Keratinocyte (primary cell): ENCODE results near the gene ADAT3. TPM values are rescaled to one million over a fixed set of nuclear protein-coding genes. Genes with fewer than 3 reads are reported as not detected.

Experiments used
- DNase-seq: peaks from one replicate; pipeline ENCODE4 v3.0.0-alpha.2; 2011; ENCODE audit warnings: low read depth, missing footprints, low spot score
- FAIRE-seq: peaks from 2 replicates; lab custom pipeline; 2011; peaks lifted over from hg19 to GRCh38; lab: Jason Lieb, UNC
- H2AFZ ChIP-seq: 2 replicates; pipeline ENCODE4 v1.6.0; 2012; ENCODE audit warnings: low read length, control low read depth, inconsistent platforms; ENCODE audit not compliant: control insufficient read depth
- H3K27ac ChIP-seq: 2 replicates; pipeline ENCODE4 v1.5.1; 2011; ENCODE audit warnings: low read length; ENCODE audit not compliant: control insufficient read depth, insufficient read depth
- H3K27me3 ChIP-seq: 3 replicates; pipeline ENCODE4 v1.6.0; 2011; ENCODE audit warnings: low read length; ENCODE audit not compliant: control insufficient read depth, insufficient read depth; ENCODE audit errors: extremely low read depth
- H3K36me3 ChIP-seq, 2 experiments: 2 replicates in 1 of 2; 3 replicates in 1 of 2; pipeline ENCODE4 v1.5.1; 2011; ENCODE audit warnings: low read length in 2 of 2, mild to moderate bottlenecking in 1 of 2; ENCODE audit not compliant: control insufficient read depth in 2 of 2, insufficient read depth in 2 of 2; ENCODE audit errors: extremely low read depth in 1 of 2
- H3K4me1 ChIP-seq: 3 replicates; pipeline ENCODE4 v1.5.1; 2011; ENCODE audit warnings: low read length; ENCODE audit not compliant: control insufficient read depth, insufficient read depth; ENCODE audit errors: extremely low read depth
- H3K4me2 ChIP-seq: 3 replicates; pipeline ENCODE4 v1.6.0; 2011; ENCODE audit warnings: low read depth, low read length; ENCODE audit not compliant: control insufficient read depth, insufficient read depth; ENCODE audit errors: extremely low read depth
- H3K4me3 ChIP-seq, 3 experiments: fragments of 200-600 bp in 1 of 3; sonication (generic) in 1 of 3; 2 replicates in 2 of 3; 3 replicates in 1 of 3; pipeline ENCODE4 v1.5.1; 2011 to 2016; ENCODE audit warnings: low read length in 3 of 3, mild to moderate bottlenecking in 3 of 3, control low read depth in 2 of 3, inconsistent platforms in 1 of 3, low read depth in 1 of 3, mixed read lengths in 1 of 3, mixed run types in 1 of 3, moderate library complexity in 1 of 3; ENCODE audit not compliant: control insufficient read depth in 2 of 3, insufficient read depth in 2 of 3; ENCODE audit errors: extremely low read depth in 1 of 3
- H3K79me2 ChIP-seq: 2 replicates; pipeline ENCODE4 v1.6.0; 2012; ENCODE audit warnings: low read length; ENCODE audit not compliant: control insufficient read depth, insufficient read depth
- H3K9ac ChIP-seq: 3 replicates; pipeline ENCODE4 v1.6.0; 2011; ENCODE audit warnings: low read length; ENCODE audit not compliant: control insufficient read depth, insufficient read depth; ENCODE audit errors: extremely low read depth
- H3K9me1 ChIP-seq: 3 replicates; pipeline ENCODE4 v1.6.0; 2011; ENCODE audit warnings: low read length; ENCODE audit not compliant: control insufficient read depth, insufficient read depth; ENCODE audit errors: extremely low read depth
- H3K9me3 ChIP-seq: 2 replicates; pipeline ENCODE4 v1.5.1; 2012; ENCODE audit warnings: low read depth, low read length; ENCODE audit not compliant: control insufficient read depth
- H4K20me1 ChIP-seq: 3 replicates; pipeline ENCODE4 v1.6.0; 2011; ENCODE audit warnings: low read length; ENCODE audit not compliant: control insufficient read depth, insufficient read depth; ENCODE audit errors: extremely low read depth
- EZH2 ChIP-seq: IDR thresholded peaks from one replicate; pipeline ENCODE4 v1.6.1; 2012; ENCODE audit warnings: inconsistent platforms, mild to moderate bottlenecking, low read length, moderate library complexity
- dilution Hi-C: fragments of 300-500 bp; cut with MboI; formaldehyde crosslinking; loops from one replicate; pipeline ENCODE4 v1.7.0; 2020; ENCODE audit warnings: low sequenced_read_pairs; ENCODE audit not compliant: extremely low pct_ligation_motif_present
- polyA plus RNA-seq, 5 experiments: library from polyadenylated mRNA; depleted of rRNA in 3 of 5; stranded (reverse) in 3 of 5; stranded (forward) in 1 of 5; unstranded in 1 of 5; fragments of >200 nt; gene quantifications; 1 replicate in 1 of 5; 2 replicates in 3 of 5; 3 replicates in 1 of 5; pipeline versions ENCODE4 v1.2.1 to v1.2.3, GENCODE V29; 2011 to 2012; ENCODE audit warnings: missing spikeins in 2 of 5, low read depth in 1 of 5, low replicate concordance in 1 of 5
- TF ChIP-seq, protein P1 (sequence below), 3 experiments: IDR thresholded peaks in 1 of 3; conservative IDR thresholded peaks in 1 of 3; optimal IDR thresholded peaks in 1 of 3; 2 replicates in 2 of 3; 3 replicates in 1 of 3; pipeline versions ENCODE3 to v1.5.1; 2011; ENCODE audit warnings: low read length in 3 of 3, mild to moderate bottlenecking in 3 of 3, moderate library complexity in 2 of 3, control low read depth in 1 of 3, inconsistent platforms in 1 of 3; ENCODE audit not compliant: insufficient read depth in 2 of 3; ENCODE audit errors: extremely low read depth in 1 of 3

Gene ADAT3
- polyA plus RNA-seq, 1 donor (not counting 4 experiments of a cell fraction or from before 2014, with no cell fraction given): 0.55 TPM

DNA sequence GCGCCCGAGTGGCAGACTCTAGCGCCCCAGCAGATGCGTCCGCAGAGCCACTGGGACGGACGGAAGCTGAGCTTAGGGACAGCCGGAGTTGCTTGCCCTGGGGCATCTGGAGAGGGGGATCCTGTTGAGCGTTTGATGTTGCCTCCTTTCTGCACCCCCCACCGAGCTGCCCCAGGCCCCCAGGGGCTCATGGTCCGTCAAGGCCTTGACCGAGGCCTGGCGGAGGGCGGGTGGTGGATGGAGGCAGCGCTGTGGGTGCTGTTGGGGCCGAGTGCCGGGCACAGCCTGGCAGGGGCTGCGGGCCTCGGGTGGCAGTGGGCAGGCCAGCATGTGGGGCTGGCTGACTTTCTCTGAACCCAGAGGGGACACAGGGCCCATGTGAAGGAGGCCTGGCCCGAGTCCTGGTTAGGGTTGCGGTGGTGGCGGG, 38.5 kb downstream of the ADAT3 start:
- dilution Hi-C loops: no loop called here
- Histone ChIP-seq H3K27me3 (no peaks in the 10 kb centered on the region), H2AFZ (no peak overlapping the region), H3K27ac (no peak overlapping the region), H3K4me1 (peaks cover 20% of the 10 kb centered on the region), H4K20me1 (peaks cover 33% of the 10 kb centered on the region), H3K9me1 (peaks cover 2% of the 10 kb centered on the region), H3K9ac (no peak overlapping the region), H3K9me3 (no peaks in the 10 kb centered on the region), H3K79me2 (peaks cover 67% of the 10 kb centered on the region), H3K36me3 (peaks cover 0 to 3% of the 10 kb centered on the region in 2 experiments), H3K4me2 (no peak overlapping the region), H3K4me3 (no peak overlapping the region)
- no peak for FAIRE-seq
- TF ChIP-seq, protein P1, sequence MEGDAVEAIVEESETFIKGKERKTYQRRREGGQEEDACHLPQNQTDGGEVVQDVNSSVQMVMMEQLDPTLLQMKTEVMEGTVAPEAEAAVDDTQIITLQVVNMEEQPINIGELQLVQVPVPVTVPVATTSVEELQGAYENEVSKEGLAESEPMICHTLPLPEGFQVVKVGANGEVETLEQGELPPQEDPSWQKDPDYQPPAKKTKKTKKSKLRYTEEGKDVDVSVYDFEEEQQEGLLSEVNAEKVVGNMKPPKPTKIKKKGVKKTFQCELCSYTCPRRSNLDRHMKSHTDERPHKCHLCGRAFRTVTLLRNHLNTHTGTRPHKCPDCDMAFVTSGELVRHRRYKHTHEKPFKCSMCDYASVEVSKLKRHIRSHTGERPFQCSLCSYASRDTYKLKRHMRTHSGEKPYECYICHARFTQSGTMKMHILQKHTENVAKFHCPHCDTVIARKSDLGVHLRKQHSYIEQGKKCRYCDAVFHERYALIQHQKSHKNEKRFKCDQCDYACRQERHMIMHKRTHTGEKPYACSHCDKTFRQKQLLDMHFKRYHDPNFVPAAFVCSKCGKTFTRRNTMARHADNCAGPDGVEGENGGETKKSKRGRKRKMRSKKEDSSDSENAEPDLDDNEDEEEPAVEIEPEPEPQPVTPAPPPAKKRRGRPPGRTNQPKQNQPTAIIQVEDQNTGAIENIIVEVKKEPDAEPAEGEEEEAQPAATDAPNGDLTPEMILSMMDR (optimal IDR thresholded peaks at IDR 0.05 in 1 of 3, IDR thresholded peaks at IDR 0.05 in 1 of 3, conservative IDR thresholded peaks at IDR 0.05 in 1 of 3; ENCODE audit: extremely low read depth in 1 of 3, insufficient read depth in 2 of 3, low read length in 3 of 3): no peak
- no peak for TF ChIP-seq EZH2
- DNase-seq: no peak

DNA sequence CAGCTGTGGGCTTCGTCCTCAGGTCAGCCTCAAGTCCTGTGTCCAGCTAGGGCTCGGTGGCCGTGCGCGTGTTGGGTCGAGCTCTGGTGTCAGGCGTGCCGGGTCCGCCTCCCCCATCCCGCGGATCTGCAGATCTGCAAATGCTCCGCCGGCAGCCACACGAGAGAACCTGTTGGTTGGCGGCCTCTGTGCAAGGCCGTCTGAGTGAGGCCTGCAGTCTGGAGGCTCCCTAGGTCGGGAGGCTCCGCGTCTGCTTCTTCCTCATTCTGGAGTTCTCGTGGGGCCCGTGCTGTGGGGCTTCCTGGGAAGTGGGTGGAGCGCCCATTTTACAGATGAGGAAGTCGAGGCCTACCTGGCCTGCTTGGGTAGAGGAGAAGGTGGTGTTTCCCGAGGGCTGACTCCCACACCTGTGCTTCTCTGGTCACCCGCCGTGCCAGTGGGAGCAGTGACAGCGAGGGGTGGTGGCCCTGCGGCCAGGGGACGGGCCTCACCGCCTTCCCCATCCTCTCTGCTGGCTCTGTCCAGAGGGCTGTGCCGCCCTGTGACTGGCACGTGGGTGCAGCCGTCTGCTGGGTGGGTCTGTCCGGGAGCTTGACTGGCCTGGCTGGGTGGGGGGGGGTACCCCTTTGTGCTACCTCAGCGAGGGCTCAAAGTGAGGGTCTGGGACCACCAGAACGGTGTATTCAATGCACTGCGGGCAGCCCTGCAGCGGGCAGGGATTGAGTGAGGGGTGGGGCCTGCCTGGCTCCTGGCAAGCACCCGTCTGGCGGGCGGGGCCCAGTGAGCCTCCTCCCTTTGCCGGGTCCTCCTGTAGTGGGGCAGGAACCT, 39.1 kb downstream of the ADAT3 start:
- H2AFZ ChIP-seq: no peak overlapping the region
- H3K9ac ChIP-seq: no peak overlapping the region
- no peaks in the 10 kb centered on the region for H3K27me3 ChIP-seq
- peaks cover 39% of the 10 kb centered on the region for H4K20me1 ChIP-seq
- peaks cover 74% of the 10 kb centered on the region for H3K79me2 ChIP-seq
- TF ChIP-seq EZH2: no peak
- TF ChIP-seq, protein P1 (optimal IDR thresholded peaks at IDR 0.05 in 1 of 3, IDR thresholded peaks at IDR 0.05 in 1 of 3, conservative IDR thresholded peaks at IDR 0.05 in 1 of 3; ENCODE audit: extremely low read depth in 1 of 3, insufficient read depth in 2 of 3, low read length in 3 of 3): no peak
- DNase-seq: no peak
- no peak overlapping the region for H3K4me3 ChIP-seq
- H3K27ac ChIP-seq: no peak overlapping the region
- H3K9me3 ChIP-seq: no peaks in the 10 kb centered on the region
- H3K9me1 ChIP-seq: peaks cover 3% of the 10 kb centered on the region
- no peak overlapping the region for H3K4me2 ChIP-seq
- FAIRE-seq: no peak
- dilution Hi-C loops: no loop called here
- peaks cover 0 to 6% of the 10 kb centered on the region in 2 experiments for H3K36me3 ChIP-seq
- H3K4me1 ChIP-seq: peaks cover 20% of the 10 kb centered on the region
